Type B pancreatic cell (in vitro differentiated cells): Measurements from ENCODE around the gene CHD2. TPM values are rescaled to one million over a fixed set of nuclear protein-coding genes. Genes with fewer than 3 reads are reported as not detected.
"Not testable (repeated sequence)": the region's sequence is repeated elsewhere in the genome, so short reads cannot be mapped to it uniquely, and the experiment has no call there.

Source experiments
- DNase-seq: peaks from one replicate; pipeline ENCODE4 v3.0.0; 2021; ENCODE audit warnings: mixed read lengths; ENCODE audit not compliant: unreplicated experiment; ENCODE audit errors: extremely low spot score
- H3K27ac Mint-ChIP-seq: 2 replicates; pipeline ENCODE4 v1.8.0; 2021; ENCODE audit warnings: mild to moderate bottlenecking, mixed read lengths
- H3K27me3 Mint-ChIP-seq: 2 replicates; pipeline ENCODE4 v1.8.0; 2021; ENCODE audit warnings: mixed read lengths
- H3K36me3 Mint-ChIP-seq: 2 replicates; pipeline ENCODE4 v1.8.0; 2021; ENCODE audit warnings: mixed read lengths
- H3K4me1 Mint-ChIP-seq: one replicate; pipeline ENCODE4 v1.8.0; 2021; ENCODE audit warnings: mixed read lengths; ENCODE audit not compliant: unreplicated experiment
- H3K4me3 Mint-ChIP-seq: 2 replicates; pipeline ENCODE4 v1.8.0; 2021; ENCODE audit warnings: mild to moderate bottlenecking, mixed read lengths
- H3K9me3 Mint-ChIP-seq: 2 replicates; pipeline ENCODE4 v1.8.0; 2021; ENCODE audit warnings: mixed read lengths
- total RNA-seq: library from RNA; stranded (reverse); gene quantifications from 2 replicates; pipeline ENCODE4 v1.2.1, GENCODE V29; 2021; ENCODE audit warnings: low replicate concordance
- TF ChIP-seq, protein P1 (sequence below): fragments of 200-600 bp; sonication (generic); conservative IDR thresholded peaks from 2 replicates; pipeline ENCODE4 v1.5.0; 2021; ENCODE audit warnings: antibody characterized with exemption, mild to moderate bottlenecking

Gene CHD2
- total RNA-seq, 1 donor from 2014 or later = 135 TPM

DNA sequence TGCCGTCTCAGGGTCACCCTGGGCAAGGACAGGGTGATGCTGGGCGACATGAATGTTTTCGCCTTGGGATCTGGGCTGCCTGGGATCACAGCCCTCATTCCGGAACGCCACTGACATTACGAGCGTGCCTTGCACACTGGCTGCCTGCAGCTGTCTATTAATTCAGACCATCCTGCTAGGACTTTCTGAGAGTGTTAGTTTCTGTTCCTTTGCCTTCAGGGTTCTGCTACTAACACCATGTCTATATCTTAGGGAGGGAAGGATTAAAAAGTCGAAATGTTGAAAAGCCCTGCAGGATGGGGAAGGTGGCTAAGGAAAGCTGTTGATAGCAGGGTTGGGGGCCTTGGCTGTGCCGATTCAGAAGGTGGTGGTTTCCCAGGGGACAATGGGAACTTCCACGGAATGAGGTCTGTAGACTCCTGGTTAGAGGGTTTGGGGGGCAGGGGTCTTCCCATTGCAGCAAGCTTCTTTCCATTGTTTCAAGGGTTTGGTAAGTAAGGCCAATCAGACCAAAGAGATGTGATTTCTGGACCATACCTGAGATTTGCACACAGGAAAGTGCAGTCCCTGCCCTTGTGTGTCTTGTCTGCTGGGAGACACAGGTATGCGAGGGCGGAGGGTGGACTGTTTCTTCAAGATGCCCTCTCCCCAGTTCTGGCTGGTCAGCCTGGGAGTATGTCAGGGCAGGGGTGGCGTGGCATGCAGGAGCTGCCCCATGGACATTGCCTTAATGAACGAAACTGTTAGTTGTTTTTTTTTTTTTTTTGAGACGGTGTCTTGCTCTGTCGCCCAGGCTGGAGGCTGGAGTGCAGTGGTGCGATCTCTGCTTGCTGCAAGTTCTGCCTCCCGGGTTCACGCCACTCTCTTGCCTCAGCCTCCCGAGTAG lies 137.9 kb downstream of the CHD2 start:
- Mint-ChIP-seq H3K36me3 (peaks cover 18% of the 10 kb centered on the region), H3K27ac (peak overlapping the region; percentile 16), H3K9me3 (no peaks in the 10 kb centered on the region), H3K27me3 (peaks cover 11% of the 10 kb centered on the region), H3K4me1 (peaks cover 13% of the 10 kb centered on the region), H3K4me3 (no peak overlapping the region)
- TF ChIP-seq, protein P1, sequence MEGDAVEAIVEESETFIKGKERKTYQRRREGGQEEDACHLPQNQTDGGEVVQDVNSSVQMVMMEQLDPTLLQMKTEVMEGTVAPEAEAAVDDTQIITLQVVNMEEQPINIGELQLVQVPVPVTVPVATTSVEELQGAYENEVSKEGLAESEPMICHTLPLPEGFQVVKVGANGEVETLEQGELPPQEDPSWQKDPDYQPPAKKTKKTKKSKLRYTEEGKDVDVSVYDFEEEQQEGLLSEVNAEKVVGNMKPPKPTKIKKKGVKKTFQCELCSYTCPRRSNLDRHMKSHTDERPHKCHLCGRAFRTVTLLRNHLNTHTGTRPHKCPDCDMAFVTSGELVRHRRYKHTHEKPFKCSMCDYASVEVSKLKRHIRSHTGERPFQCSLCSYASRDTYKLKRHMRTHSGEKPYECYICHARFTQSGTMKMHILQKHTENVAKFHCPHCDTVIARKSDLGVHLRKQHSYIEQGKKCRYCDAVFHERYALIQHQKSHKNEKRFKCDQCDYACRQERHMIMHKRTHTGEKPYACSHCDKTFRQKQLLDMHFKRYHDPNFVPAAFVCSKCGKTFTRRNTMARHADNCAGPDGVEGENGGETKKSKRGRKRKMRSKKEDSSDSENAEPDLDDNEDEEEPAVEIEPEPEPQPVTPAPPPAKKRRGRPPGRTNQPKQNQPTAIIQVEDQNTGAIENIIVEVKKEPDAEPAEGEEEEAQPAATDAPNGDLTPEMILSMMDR = no peak
- DNase-seq = no peak

DNA sequence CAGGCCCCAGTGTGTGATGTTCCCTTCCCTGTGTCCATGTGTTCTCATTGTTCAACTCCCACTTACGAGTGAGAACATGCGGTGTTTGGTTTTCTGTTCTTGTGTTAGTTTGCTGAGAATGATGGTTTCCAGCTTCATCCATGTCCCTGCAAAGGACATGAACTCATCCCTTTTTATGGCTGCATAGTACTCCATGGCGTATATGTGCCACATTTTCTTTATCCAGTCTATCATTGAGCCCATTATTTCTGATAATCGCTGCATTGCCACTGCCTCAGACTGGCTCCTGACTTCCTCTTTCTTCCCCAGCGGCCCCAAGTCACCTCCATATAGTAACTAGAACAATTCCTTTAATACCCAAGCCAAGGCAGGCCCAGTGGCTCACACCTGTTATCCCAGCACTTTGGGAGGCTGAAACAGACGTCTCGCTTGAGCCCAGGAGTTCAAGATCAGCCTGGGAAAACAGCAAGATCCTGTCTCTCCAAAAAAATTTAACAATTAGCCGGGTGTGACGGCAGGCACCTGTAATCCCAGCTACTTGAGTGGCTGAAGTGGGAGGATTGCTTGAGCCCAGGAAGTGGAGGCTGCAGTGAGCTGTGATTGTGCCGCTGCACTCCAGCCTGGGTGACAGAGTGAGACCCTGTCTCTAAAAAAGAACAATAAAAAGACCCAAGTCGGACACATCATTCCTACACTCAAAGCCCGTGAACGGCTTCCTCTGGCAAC lies 139.6 kb downstream of the CHD2 start:
- not testable (repeated sequence) for DNase-seq, H3K9me3 Mint-ChIP-seq, H3K4me3 Mint-ChIP-seq, H3K27ac Mint-ChIP-seq
- H3K36me3 Mint-ChIP-seq = peaks cover 21% of the 10 kb centered on the region
- H3K4me1 Mint-ChIP-seq = peaks cover 13% of the 10 kb centered on the region
- H3K27me3 Mint-ChIP-seq = peaks cover 11% of the 10 kb centered on the region

DNA sequence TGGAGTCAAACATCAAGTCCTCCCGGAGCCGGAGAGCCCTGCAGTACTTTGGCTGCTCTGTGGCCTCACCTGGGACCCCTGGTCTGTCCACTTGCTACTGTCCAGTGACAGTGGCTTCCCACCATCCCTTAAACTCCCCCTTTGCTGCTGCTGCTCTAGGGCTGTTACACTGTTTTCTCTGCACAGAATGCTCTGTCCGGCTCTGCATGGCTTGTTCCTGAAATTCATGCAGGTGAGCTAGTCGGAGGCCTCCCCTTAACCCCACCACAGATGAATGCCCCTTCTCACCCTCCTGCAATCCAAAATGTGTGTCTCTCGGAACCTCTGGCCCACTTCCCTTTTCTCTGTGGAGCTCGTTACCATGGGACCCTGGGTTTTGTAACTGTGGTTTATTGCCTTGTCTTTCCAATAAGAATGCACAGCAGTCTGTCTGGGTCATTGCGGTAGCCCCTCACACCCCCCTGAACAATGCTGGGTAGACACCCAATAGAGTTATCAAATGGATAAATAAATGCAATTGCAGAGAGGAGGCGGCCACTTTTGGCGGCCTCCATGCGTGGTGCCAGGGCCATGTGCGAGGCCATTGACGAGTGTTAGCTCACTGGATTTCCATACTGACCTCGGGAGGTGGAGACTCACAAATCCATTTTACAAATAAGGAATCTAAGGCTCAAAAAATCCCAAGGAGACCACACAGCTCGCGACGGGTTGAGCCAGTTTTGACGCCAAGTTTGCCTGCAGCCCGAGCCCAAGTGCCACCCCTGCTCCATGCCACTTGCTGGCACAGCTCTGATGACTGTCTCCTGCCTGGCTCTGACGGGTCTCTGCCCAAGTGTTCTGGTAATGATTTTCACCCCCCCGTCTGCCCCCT lies 140.4 kb downstream of the CHD2 start:
- no peaks in the 10 kb centered on the region for H3K9me3 Mint-ChIP-seq
- H3K27ac Mint-ChIP-seq = no peak overlapping the region
- H3K27me3 Mint-ChIP-seq = peaks cover 11% of the 10 kb centered on the region
- peaks cover 13% of the 10 kb centered on the region for H3K4me1 Mint-ChIP-seq
- H3K4me3 Mint-ChIP-seq = no peak overlapping the region
- TF ChIP-seq, protein P1 = no peak
- peaks cover 22% of the 10 kb centered on the region for H3K36me3 Mint-ChIP-seq
- DNase-seq = no peak

DNA sequence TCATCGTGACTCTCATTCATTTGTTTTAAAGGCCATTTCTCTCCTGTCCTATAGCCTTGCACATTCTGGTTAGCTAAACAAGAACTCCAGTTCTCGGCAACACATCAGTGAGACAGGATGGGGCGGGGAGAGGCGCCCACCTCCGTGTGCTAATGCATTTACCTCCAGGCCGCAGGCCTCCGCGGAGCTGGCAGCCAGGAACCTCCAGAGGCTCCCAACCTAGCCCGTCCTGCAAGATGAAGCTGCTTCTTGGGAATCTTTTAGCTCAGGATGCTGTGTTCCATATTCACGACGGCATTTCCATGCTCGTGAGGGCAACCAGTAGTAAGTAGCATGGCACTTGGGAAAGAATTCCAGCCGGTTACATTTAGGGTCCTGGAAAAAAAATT lies 141.0 kb downstream of the CHD2 start:
- no peak overlapping the region for H3K27ac Mint-ChIP-seq
- peaks cover 4% of the 10 kb centered on the region for H3K9me3 Mint-ChIP-seq
- no peak for DNase-seq
- no peak overlapping the region for H3K4me3 Mint-ChIP-seq
- H3K27me3 Mint-ChIP-seq = peaks cover 9% of the 10 kb centered on the region
- peaks cover 9% of the 10 kb centered on the region for H3K4me1 Mint-ChIP-seq
- TF ChIP-seq, protein P1 = no peak
- peaks cover 28% of the 10 kb centered on the region for H3K36me3 Mint-ChIP-seq

DNA sequence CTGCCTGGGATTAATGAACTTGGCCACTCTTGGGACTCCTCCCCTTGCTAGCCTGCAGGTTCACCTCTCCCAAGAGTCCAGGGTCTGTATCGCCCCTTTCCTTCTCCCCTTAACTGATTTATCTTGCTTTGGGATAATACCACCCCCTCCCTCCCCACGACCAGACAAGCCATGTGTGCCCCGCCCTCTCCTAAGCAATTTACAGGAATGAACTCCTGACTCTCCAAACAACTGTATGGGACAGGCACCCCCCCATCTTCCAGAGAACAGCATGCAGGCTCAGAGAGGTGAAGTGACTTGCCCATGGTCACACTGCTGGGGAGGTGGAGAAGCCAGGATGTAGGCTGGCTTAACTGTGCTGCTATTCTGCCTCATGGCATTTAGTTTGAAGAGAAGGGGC lies 142.1 kb downstream of the CHD2 start:
- peaks cover 35% of the 10 kb centered on the region for H3K36me3 Mint-ChIP-seq
- no peak overlapping the region for H3K27ac Mint-ChIP-seq
- H3K4me3 Mint-ChIP-seq = no peak overlapping the region
- DNase-seq = no peak
- H3K9me3 Mint-ChIP-seq = peaks cover 8% of the 10 kb centered on the region
- TF ChIP-seq, protein P1 = no peak
- peaks cover 8% of the 10 kb centered on the region for H3K4me1 Mint-ChIP-seq
- peaks cover 9% of the 10 kb centered on the region for H3K27me3 Mint-ChIP-seq
